ENCODE results near the gene TRPC3.
A peak's percentile ranks its signal among the peaks of the same experiment; 100 is the strongest.

TRPC3 gene

DNA sequence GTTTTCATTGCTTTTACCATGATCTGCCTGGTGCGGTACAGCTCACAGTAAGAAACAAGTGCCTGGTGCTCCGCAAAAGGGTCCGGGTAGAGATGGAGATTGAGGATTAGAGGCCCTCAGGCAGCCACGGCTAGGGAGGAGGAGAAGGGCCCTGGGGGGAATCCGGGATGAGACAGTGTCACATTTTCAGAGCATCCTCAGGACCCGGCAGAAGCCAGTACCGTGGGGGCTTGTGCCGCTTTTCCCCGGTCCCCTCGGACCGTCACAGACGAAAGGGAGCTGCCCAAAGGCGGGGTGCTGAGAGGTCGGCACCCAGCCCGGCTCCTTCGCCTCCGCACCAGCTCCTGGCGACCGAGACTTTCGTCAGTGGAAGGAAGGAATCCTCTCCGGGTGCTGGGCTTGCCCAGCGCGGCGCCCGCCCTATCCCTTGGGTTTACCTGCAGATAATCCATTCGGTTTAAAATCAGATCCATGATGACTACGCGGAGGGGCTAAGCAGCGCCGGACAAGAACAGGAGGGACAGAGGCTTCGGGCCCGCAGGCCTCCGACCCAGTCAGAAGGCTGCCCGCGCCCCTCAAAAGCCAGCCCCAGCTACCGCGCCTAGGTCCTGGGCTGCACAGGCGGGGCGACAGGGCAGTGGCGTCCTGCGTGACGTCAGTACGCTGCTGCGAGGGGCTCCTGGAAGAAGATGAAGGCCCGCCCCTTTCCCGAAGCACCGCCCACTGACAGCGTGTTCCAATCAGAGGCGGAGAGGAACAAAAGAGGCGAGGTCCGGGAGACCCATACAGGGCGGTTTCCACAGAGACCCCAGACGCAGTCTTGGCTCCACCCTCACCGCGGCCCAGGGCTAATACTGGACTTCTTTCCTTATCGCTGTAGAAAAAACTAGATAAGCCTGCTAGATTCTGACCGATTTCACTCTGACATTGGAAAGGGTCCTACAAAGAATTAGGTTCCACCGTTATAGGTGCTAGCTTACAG lies 81.7 kb downstream of the TRPC3 start, which contains the start of gene BBS7:
TSS of gene BBS7 (minus strand) at position 634 of the 982 bp plus-strand sequence. CDS start at position 473, 161 bp downstream.
- DNase-seq = peak; percentile 99

GRCh38 chr4:121863799-121864198 lies 88.1 kb downstream of the TRPC3 start:
- DNase-seq = no peak

- no peak for DNase-seq
Observed at GRCh38 chr4:121861426-121861825, 90.4 kb downstream of the TRPC3 start.

DNA sequence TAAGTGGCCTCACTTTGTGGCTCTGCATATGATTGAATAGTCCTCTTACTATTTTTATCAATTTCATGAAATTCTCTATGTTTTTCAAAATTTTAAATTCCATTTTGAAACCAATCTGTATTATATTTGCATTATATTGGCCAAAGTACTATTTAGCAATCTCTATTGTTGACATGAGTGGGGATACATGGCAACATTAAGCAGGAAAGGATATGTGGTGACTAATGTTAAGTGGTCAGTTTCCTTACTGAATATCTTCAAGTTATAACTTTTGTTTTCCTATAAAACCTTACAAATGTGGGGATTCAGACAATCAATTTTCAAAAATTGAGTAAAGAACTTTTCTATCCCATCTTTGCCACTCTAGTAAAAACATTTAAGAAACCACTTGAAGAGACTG lies 91.7 kb downstream of the TRPC3 start:
- DNase-seq = no peak

DNA sequence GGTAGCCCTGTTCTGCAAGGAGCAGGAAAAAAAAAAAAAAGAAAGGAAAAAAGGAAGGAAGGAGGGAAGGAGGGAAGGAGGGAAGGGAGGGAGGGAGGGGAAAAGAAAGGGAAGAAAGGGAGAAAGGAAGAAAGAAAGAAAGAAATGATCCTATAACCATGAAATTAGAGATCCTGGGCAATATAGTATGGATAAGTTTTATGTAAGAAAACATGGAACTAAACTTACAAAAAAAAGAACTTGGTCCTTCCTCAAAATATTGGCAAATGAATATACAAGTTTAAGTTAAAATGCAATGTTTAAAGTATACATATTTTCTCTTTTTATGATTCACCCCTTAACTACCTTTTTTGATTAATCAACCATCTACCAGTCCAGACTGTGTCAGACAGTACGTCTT lies 100.5 kb downstream of the TRPC3 start:
- no peak for DNase-seq

GRCh38 chr4:121846662-121847061 lies 105.2 kb downstream of the TRPC3 start:
- no peak for DNase-seq

- no peak for DNase-seq
Observed at GRCh38 chr4:121842862-121843261, 109.0 kb downstream of the TRPC3 start.

DNA sequence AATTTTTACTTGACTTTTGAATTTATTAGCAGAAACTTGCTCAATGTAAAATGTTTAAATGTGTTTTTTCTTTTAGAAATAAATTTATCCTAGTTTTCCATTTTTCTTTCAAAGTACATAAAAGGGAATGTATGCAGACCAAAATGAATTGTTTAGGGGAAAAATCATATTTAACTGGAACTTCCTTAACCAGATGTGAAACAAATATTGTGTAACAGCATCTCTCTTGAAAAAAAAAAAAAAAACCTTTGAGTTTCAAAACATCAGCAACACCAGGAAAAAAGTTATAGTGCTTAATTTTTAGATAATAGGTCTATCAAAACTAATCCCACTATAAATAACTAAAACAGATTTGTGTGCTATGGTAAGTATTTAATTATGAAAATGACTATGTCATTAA lies 113.7 kb downstream of the TRPC3 start:
- no peak for DNase-seq

GRCh38 chr4:121829511-121829910 lies 122.3 kb downstream of the TRPC3 start:
- no peak for DNase-seq

All from femur (tissue), 1 donor.